Posterior cingulate gyrus (tissue), 11 donors: ENCODE data around the gene PLXNB3.

Experiments used
- DNase-seq, 10 donors: peaks; one replicate each; pipeline versions ENCODE4 v3.0.0 to v3.0.0-alpha.2; 2020 to 2021; ENCODE audit warnings: mixed read lengths in 3 of 10
- intact Hi-C: fragments of 100-400 bp; cut with DNase I; formaldehyde crosslinking; loops from one replicate; pipeline ENCODE4 v1.15.1; 2023

Gene PLXNB3

DNA sequence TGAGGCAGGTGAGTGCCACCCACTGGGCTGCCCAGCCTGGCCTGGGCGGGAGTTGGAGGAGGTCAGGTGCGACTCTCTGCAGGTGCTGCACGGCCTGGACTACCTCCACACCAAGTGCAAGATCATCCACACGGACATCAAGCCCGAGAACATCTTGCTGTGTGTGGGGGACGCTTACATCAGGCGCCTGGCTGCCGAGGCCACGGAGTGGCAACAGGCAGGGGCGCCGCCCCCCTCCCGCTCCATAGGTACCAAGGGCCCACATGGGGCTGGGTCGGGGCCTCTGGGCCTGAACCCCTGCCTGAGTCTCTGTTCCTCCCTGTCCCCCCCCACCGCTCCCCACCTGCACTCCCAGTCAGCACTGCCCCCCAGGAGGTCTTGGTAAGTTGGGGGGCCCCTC, 18.8 kb downstream of the PLXNB3 start:
- intact Hi-C loops, result no loop called here
- DNase-seq, result no peak

DNA sequence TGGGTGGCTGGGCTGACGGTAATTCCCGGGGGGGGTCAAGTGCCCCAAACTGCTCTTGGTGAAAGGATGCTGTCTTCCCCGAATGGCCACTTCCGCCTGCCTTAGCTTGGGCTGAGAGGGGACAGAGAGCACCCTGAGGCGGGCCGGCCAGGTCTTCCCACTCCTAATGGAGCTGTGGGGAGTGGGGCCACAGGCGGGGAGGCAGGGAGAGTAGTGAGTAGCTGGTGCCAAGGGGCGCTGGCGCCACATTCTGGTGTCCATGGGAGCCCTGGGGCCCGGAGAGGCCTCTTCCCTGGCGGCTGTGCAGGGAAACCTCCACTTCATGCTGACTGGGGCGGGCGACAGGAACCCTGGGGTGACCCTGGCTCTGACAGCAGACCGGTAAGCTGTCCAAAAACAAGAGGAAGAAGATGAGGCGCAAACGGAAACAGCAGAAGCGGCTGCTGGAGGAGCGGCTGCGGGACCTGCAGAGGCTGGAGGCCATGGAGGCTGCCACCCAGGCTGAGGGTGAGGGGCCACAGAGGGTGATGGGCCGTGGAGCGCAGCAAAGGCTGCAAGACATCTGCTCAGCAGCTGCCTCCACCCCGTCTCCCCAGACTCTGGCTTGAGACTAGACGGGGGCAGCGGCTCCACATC, 19.4 kb downstream of the PLXNB3 start:
- peak in 1 of 10 donors; percentile 83 for DNase-seq
- intact Hi-C loops, result no loop called here

DNA sequence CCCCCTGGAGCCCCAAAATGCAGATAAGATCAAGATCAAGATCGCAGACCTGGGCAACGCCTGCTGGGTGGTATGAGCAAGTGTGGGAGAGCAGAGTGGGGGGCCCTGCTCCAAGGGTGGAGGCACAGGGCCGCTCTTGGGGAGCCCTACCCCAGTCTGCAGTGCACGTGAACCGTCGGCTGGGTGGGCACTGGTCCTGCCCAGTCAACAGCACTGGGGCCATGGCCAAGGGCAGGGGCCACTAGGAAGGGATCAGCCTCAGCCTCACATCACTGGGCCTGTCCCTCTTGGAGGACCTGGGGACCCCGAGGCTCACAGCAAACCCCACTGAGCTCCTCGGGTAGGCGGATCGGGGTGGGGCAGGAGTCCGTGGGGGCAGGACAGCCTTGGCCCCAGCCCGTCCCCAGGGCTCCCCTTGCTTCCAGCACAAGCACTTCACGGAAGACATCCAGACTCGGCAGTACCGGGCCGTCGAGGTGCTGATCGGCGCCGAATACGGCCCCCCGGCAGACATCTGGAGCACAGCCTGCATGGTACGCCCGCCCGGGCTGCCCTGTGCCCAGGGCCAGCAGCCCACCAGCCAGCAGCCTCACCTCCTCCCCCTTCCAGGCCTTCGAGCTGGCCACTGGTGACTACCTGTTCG, 20.4 kb downstream of the PLXNB3 start:
- peak in 1 of 10 donors; percentile 80 for DNase-seq
- intact Hi-C loops, result no loop called here

DNA sequence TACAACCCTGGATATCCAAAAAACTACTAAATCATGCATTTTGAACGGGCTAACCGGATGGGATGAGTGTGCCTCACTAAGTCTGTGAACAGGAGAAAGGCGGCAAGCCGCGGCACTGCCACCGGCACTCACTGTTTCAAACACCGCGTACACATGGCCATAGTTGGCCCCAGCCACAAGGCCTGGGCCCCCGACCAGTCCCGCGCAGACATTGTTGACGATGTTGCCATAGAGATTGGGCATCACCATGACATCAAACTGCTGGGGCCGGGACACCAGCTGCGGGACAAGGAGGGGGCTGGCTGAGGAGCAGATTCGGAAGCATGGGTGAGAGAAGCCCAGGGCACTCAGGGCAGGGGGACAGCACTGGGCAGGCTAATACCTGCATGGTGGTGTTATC, 22.6 kb downstream of the PLXNB3 start:
- intact Hi-C loops, result no loop called here
- DNase-seq, result no peak

DNA sequence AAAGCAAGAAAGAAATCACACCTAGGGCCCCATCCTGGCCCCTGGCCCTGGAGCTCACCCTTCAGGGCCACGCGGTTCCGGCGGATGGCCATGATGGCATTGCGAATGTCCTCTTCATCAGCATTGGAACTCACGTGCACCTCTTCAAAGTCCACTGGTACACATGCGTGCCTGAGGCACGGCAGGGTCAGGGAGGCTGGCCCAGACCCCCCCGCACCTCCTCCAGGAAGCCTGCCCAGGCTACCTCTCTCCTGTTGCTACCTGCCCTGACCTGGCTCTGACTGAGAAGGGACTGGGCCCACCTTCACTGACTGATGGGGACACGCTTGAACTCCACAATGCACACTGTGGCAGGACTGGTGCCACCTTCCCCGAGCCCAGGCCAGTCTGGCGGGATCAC, 25.6 kb downstream of the PLXNB3 start:
- no peak for DNase-seq
- intact Hi-C loops, result no loop called here

DNA sequence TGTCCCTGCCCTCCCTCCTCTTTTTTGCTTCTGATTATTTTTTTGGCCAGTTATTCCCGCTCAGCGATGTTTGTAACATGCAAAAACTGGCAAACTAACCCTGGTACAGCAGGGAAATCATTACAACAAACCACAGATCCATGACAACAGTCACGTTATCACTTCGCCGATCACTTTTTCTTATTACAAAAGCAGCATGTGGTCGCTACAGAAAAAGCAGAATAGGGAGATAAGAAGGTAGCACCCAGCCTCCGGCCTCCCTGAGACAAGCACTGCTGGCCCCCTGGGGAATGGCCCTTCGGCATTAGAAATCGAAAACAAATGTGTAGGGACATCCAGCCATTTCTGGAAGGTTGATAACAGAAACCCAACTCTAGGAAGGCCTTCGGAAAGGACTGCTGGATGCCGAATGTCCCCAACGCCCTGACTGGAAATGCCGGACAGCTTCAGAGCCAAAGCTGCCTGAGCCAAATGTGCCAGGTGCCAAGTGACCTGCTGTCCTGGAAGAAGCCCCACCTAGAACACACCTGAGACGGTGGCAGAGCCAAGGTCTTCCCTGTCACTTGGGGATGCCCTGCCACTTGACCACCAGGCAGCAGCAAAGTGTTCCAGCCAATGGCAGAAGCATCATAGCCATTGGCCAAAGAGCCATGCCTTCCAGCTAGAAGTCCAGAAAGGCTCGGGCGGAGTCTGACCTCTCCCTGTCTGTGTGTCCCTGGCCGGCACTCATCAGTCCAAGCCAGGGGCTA, 27.2 kb downstream of the PLXNB3 start:
- no peak for DNase-seq
- intact Hi-C loops, result no loop called here

DNA sequence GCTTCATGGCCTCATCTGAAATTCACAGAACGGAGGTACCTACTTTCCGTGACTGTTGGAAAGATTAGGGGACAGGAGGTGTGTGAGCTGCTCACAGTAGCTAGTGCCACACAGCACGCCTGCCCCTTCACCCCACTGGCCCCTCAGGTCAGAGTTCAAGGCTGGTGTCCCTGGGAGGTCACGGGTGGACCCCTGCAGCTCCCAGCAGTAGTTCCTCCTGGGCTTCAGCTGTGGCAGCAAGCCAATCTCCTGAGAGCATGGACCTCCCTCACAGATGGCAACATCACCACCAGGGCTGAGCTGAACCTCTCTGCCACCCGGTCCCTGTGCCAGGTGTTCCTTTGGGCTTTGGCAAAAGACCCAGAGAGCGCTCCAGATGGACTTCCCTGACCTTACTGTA, 28.3 kb downstream of the PLXNB3 start:
- intact Hi-C loops, result no loop called here
- DNase-seq, result no peak

DNA sequence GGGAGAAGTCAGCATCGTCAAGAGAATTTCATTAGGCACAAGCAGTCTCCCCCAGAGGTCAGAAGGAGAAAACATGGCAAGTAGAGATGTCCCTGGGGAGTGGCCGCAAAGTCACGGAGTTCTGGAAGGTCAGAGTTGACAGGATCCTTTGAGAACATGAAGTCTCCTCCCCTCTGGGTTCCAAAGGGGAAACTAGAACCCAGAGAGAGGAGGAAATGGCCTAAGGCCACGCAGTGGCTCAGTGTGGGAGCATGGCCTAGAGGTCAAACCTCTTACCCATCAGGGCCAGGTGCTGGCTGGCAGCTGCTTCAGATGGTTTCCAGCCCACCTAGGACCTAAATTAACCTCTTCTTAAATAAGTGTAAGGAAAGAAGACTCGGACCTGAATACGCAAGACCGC, 29.2 kb downstream of the PLXNB3 start:
- intact Hi-C loops, result no loop called here
- DNase-seq, result no peak

DNA sequence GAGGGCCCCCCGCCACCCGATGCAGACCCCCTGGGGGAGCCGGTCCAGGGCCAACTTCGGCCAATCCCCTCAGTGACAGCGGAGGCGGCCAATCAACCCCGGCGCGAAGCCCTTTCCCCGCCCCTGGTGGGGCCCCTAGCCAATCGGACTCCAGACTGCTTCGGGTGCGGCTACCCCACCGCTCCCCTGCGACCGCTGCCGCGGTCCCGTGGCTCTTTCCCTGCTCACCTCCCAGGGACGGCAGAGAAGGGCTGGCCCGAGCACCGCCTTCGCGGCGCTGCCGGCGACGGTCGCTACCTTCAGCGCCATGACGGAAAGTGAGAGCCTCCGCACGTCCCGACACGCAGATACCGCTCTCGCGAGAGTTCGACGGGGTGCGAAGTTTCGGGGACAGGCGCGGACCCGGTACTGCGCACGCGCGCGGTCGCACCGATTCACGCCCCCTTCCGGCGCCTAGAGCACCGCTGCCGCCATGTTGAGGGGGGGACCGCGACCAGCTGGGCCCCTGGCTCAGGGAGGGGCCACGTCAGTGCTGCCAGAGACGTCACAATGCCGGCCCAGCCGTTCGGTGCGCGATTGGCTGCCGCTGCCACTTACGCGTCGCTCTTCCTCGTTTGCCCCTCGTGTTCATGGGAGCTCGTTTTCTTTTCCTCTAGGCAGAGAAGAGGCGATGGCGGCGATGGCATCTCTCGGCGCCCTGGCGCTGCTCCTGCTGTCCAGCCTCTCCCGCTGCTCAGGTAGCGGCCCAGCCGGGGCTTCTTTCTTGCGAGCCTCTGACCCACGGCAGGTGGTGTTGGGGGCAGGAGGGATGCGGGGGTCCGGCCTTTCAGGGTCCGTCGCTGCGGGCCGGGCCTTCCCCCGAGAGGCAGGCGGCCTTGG, 30.2 kb downstream of the PLXNB3 start, which contains the start of the genes IDH3G and SSR4:
TSS of gene IDH3G (minus strand) at position 358 of the 879 bp plus-strand sequence. CDS start at position 309, 49 bp downstream.
TSS of gene SSR4 (plus strand) at position 651 of the 879 bp plus-strand sequence. CDS start at position 671, 20 bp downstream.
- intact Hi-C loops, result no loop called here
- DNase-seq, result peak; percentile 82 to 98 (median 89)

DNA sequence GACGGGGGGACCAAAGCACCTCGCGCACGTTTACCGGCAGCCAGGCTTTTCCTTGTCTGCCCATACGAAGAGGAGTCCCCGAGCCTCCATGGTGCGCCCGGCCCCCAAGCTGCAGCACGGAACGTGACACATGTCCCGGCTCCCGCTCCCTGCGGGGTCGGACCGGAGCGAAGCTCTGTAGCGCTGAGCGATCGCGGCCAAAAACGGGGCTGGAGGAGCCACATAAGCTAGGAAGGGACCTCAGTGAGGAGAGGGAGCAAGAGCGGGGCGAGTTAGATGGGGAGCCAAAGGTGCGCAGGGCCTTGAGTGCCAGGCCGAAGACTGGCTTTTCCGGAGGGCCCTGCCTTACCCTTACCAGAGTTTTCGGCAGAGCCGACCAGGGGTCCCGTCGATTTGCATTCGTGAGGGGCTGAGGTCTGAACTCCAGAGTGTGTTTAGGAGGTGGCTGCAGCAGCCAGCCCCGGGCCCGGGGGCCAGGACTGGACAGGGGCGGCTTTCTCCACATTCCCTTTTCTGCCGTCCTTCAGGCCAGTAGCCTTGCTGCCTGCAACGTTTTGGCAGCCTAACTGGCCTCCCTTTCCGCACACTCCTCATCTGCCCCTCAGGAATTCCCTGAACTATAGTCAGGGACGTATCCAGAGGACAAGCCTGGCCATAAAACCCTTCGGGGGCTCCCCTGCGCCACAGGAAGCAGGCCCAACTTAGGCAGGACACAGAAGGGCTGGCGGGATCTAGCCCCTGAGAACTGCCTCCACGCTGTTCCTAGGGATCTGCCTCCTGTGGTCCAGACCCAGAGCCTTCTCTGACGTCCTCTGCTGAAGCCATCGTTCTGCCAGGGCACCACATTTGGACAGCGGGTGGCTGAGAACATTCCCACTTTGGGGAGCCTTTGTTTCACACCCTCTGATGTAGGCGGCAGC, 31.1 kb downstream of the PLXNB3 start:
- intact Hi-C loops, result no loop called here
- DNase-seq, result peak in 1 of 10 donors; percentile 85

DNA sequence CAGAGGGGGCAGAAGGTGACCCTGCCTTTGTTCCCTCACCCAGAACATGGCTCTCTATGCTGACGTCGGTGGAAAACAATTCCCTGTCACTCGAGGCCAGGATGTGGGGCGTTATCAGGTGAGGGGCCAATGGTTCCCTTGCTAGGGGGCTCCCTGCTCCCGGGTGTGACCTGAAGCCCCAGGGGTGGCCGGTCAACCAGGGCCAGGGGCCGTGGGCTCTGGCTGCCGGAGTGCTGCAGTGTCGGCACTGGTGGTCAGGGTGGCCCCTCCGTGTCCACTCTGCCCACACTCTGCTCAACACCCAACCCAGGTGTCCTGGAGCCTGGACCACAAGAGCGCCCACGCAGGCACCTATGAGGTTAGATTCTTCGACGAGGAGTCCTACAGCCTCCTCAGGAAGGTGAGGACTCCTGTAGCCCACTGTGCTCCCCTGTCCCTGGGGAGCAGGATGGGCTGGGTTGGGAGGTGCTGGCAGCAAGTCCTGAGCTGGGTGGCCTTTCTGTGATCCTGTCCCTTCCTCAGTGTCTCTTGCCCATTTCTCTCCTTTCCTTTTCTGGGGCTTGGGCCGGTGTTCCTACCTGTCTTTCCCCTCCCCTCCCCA, 33.5 kb downstream of the PLXNB3 start:
- no peak for DNase-seq
- intact Hi-C loops, result no loop called here

DNA sequence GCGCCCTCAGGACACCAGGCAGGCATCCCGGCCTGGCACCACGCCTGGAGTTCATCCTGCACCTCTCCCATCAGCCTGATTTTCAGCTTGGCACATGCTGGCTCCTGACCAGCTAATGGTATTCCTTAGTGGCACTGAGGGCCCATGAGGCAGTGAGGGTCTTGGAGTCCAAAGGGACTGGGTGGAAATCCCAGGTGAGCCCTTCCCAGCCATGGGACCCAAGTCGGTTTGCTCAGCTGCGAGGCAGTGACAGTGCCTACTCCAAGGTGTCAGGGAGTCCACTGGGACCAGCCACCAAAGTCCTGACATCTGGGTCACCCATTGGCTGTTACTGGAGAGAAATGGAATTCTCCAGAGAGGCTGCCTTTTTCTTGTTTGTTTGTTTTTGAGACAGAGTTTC, 35.3 kb downstream of the PLXNB3 start:
- intact Hi-C loops, result no loop called here

DNA sequence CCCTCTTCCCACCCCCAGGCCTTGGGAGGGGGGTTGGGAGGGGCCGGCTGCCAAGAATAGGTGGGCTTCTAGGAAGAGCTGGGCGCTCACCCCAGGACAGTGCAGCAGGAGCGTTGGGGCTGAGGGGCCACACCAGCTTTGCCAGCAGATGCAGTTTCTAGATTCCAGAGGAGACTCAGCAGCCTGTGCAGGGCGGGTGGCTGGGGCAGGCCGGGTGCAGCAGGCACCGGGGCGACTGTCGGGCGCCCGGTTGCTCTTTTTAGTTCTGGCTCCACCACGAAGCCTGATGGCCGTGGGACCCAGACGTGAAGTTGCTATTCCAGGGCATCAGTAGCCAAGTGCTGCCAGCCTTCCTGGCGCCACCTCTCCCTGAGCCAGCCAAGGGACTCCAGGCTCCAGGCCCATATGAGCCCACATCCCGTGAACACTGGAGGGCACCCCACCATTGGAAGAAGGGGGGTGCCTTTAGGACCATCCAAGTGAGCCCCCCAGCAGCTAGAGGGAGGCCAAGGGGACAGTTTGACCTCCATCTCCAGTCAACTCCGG, 36.2 kb downstream of the PLXNB3 start:
- intact Hi-C loops, result no loop called here
- peak in 2 of 10 donors; percentile 71 to 79 for DNase-seq

More for the DNA sequence above, 35.3 kb downstream of the PLXNB3 start:
- peak in 1 of 10 donors; percentile 66 for DNase-seq

DNA sequence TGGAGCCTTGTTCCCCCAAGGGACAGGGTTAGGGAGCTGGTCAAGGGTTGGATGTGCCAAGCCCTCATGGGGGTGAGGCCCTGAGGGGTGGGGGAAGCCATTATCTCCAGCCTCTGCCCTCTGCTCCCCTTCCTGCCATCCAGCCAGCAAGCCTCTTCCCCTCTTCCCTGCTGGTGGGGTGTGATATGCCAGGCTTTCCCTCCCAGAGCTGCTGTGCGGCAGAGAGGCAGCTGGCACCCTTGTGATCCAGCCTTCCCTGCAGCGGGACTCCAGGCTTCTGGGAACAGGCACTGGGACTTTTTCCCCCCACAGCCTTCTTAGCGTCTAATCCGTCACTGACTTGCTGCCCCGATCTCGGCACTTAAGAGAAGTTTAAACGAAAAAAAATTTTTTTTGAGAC, 36.7 kb downstream of the PLXNB3 start:
- intact Hi-C loops, result no loop called here

DNA sequence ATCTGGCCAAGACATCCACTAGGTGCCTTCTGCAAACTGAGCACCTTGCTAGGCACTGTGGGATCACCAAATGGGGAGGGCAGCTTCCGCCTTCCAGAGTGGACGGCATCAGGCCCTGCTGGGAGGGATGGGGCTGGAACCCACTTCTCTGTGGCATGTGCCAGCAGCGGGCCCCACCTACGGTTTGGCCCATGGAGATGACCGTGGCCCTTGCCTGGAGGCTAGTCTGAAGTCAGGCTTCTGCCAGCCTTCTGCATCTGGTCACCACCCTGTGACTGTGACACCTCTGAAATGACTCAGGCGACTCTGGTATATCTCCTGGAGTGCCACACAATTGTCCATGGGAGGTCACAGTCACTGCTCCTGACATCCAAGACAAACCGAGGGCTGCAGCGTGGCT, 37.6 kb downstream of the PLXNB3 start:
- intact Hi-C loops, result no loop called here

More for the DNA sequence above, 36.7 kb downstream of the PLXNB3 start:
- peak in 1 of 10 donors; percentile 81 for DNase-seq

DNA sequence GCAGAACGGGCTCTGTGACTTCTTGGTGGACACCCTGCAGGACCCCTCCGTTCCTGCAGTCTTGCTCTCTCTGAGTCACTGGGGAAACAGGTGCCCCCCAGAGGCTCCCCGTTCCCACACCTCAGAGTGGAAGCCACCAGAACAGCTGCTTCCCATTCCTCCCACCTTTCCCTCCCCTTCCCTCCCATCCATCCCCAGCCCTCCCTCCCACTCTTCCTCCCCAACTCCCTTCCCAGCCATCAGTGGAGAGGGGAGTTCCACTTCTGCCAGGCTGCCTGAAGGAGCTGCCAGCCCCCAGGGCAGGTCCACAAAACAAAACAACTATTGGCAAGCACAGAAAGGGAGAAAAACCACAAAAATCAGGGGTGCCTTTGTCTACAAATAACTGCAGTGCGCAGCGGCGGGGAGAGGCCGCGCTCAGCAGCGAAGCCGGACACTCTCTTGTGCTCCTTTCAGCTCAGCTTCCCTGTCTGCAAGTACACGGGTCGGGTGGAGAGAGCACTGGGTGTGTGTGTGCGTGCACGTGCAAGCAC, 38.5 kb downstream of the PLXNB3 start:
- peak in 1 of 10 donors; percentile 25 for DNase-seq
- intact Hi-C loops, result no loop called here

More for the DNA sequence above, 37.6 kb downstream of the PLXNB3 start:
- no peak for DNase-seq

DNA sequence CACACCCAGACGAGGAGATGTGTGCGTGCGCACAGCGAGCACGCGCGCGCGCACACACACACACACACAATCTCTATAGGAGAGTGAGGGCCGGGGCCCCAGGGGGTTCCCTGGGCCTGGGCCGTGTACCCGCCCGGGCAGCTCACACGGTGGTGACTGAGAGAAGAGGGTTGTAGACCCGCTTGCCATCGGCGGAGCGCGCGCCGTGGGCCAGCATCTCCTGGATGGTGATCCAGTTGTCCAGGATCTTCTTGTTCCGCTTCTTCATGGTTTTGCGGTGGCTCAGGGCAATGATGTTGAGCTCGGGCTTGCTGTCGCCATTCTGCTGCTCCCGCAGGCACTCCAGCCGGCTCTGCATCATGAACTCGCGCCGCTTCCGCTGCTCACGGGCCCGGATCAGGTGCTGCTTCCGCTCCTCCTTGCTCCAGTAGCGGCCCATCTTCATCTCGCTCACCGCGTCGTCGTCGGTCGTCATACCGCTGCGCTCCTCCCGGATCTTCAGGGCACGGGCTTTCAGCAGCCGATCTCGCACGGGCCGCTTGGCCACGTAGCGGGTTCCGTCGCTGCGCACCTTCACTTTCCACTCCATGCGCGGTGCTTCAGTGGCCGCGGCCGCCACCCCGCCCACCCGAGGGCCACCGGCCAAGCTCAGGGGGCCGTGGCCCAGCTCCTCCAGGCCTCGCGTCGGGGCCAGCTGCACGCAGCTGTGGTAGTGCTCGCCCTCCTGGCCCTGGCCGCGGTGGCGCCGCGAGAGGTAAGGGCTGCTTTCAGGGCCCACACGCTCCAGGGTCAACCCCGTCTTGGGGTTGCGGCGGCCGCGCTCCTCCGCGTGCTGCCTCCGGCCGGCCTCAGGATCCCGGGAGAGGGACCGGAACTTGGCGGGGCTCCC, 39.4 kb downstream of the PLXNB3 start:
- peak in 2 of 10 donors; percentile 53 to 77 for DNase-seq
- intact Hi-C loops, result no loop called here
